ENCODE measurements around the gene RNF225.
"Not testable (repeated sequence)": the region's sequence is repeated elsewhere in the genome, so short reads cannot be mapped to it uniquely, and the experiment has no call there.

RNF225 gene

GRCh38 chr19:58395220-58395978, at the start of gene RNF225:
TSS of gene RNF225 (plus strand) at chr19:58395656. CDS start at chr19:58396090, 434 bp downstream.
- DNase-seq (ENCODE audit: low read depth) = no peak

GRCh38 chr19:58346961-58347929, 48.2 kb upstream of the RNF225 start:
- peak; percentile 29 for DNase-seq (ENCODE audit: low read depth)

- not testable (repeated sequence) for DNase-seq (ENCODE audit: low read depth)
Measured at GRCh38 chr19:58348080-58348479, 47.4 kb upstream of the RNF225 start.

- no peak for DNase-seq (ENCODE audit: low read depth)
Measured at GRCh38 chr19:58349590-58349989, 45.9 kb upstream of the RNF225 start.

- no peak for DNase-seq (ENCODE audit: low read depth)
Measured at GRCh38 chr19:58350001-58350861, 45.2 kb upstream of the RNF225 start.

- DNase-seq (ENCODE audit: low read depth) = no peak
Measured at GRCh38 chr19:58350871-58351557, 44.4 kb upstream of the RNF225 start.

- DNase-seq (ENCODE audit: low read depth) = no peak
Measured at GRCh38 chr19:58351558-58351878, 43.9 kb upstream of the RNF225 start.

GRCh38 chr19:58351990-58352755, 43.3 kb upstream of the RNF225 start:
- no peak for DNase-seq (ENCODE audit: low read depth)

- DNase-seq (ENCODE audit: low read depth) = no peak
Measured at GRCh38 chr19:58352760-58353671, 42.4 kb upstream of the RNF225 start, which contains the start of gene A1BG. TSS of gene A1BG (minus strand) at chr19:58353492. CDS start at chr19:58353437, 55 bp downstream.

GRCh38 chr19:58353717-58354477, 41.6 kb upstream of the RNF225 start:
- DNase-seq (ENCODE audit: low read depth) = no peak

- no peak for DNase-seq (ENCODE audit: low read depth)
Measured at GRCh38 chr19:58354478-58355030, 40.9 kb upstream of the RNF225 start.

GRCh38 chr19:58355215-58355796, 40.1 kb upstream of the RNF225 start:
- no peak for DNase-seq (ENCODE audit: low read depth)

GRCh38 chr19:58355908-58356765, 39.3 kb upstream of the RNF225 start:
- DNase-seq (ENCODE audit: low read depth) = no peak

GRCh38 chr19:58356766-58357480, 38.5 kb upstream of the RNF225 start:
- DNase-seq (ENCODE audit: low read depth) = no peak

GRCh38 chr19:58357481-58358145, 37.8 kb upstream of the RNF225 start:
- no peak for DNase-seq (ENCODE audit: low read depth)

- DNase-seq (ENCODE audit: low read depth) = no peak
Measured at GRCh38 chr19:58361900-58362271, 33.6 kb upstream of the RNF225 start.

Measured in HS-27A (cell line).